Urinary bladder (tissue), 2 donors: Measurements from ENCODE around the gene PLK5. TPM values are rescaled to one million over a fixed set of nuclear protein-coding genes. Genes with fewer than 3 reads are reported as not detected.

Experiments used
- polyA plus RNA-seq: library from polyadenylated mRNA; stranded (reverse); fragments of 200-250 nt; gene quantifications from one replicate; pipeline ENCODE4 v1.2.3, GENCODE V29; 2013
- small RNA-seq: library from RNA; depleted of rRNA; stranded (forward); fragments of <200 nt; gene quantifications from one replicate; pipeline ENCODE3, GENCODE V24; 2014
- total RNA-seq: library from RNA; depleted of rRNA; stranded (reverse); fragments of >200 nt; gene quantifications from one replicate; pipeline ENCODE4 v1.2.3, GENCODE V29; 2014
- donor health status: healthy.

PLK5 gene
- total and polyA plus RNA-seq, 2 donors = 0.37 to 2.3 TPM

Small RNAs within 50 kb of the gene (small RNA-seq; reads per million reads assigned to genes)
- gene AC005943.2 (not detected), gene RN7SL477P (not detected)

Other genes with a start within 250 kb of the PLK5 start
- gene FAM174C, start 248.5 kb upstream of the PLK5 start, total RNA-seq = 4.9 TPM
- gene FAM174C, start 248.5 kb upstream of the PLK5 start, polyA plus RNA-seq = 55.9 TPM
- gene EFNA2, start 238.2 kb upstream of the PLK5 start, total RNA-seq = 0.32 TPM
- gene EFNA2, start 238.2 kb upstream of the PLK5 start, polyA plus RNA-seq = 0.09 TPM
- 26.4 TPM for gene NDUFS7, start 140.2 kb upstream of the PLK5 start, total RNA-seq
- gene NDUFS7, start 140.2 kb upstream of the PLK5 start, polyA plus RNA-seq = 173 TPM
- 10.3 TPM for gene GAMT, start 122.5 kb upstream of the PLK5 start, total RNA-seq
- gene GAMT, start 122.5 kb upstream of the PLK5 start, polyA plus RNA-seq = 18.5 TPM
- gene DAZAP1, start 116.5 kb upstream of the PLK5 start, total RNA-seq = 37.0 TPM
- 71.5 TPM for gene DAZAP1, start 116.5 kb upstream of the PLK5 start, polyA plus RNA-seq
- 507 TPM for gene RPS15, start 85.7 kb upstream of the PLK5 start, total RNA-seq
- 3,233 TPM for gene RPS15, start 85.7 kb upstream of the PLK5 start, polyA plus RNA-seq
- 1.2 TPM for gene APC2, start 74.0 kb upstream of the PLK5 start, total RNA-seq
- gene APC2, start 74.0 kb upstream of the PLK5 start, polyA plus RNA-seq = 0.66 TPM
- 15.0 TPM for gene C19orf25, start 44.9 kb upstream of the PLK5 start, total RNA-seq
- gene C19orf25, start 44.9 kb upstream of the PLK5 start, polyA plus RNA-seq = 40.5 TPM
- gene PCSK4, start 33.7 kb upstream of the PLK5 start, total RNA-seq = 1.6 TPM
- gene PCSK4, start 33.7 kb upstream of the PLK5 start, polyA plus RNA-seq = 2.7 TPM
- gene REEP6, start 32.9 kb upstream of the PLK5 start, total RNA-seq = 4.9 TPM
- gene REEP6, start 32.9 kb upstream of the PLK5 start, polyA plus RNA-seq = 11.3 TPM
- 4.1 TPM for gene ADAMTSL5, start 11.1 kb upstream of the PLK5 start, total RNA-seq
- 9.4 TPM for gene ADAMTSL5, start 11.1 kb upstream of the PLK5 start, polyA plus RNA-seq
- 24.2 TPM for gene MEX3D, start 44.2 kb downstream of the PLK5 start, total RNA-seq
- gene MEX3D, start 44.2 kb downstream of the PLK5 start, polyA plus RNA-seq = 19.1 TPM
- 32.5 TPM for gene MBD3, start 68.8 kb downstream of the PLK5 start, total RNA-seq
- 76.4 TPM for gene MBD3, start 68.8 kb downstream of the PLK5 start, polyA plus RNA-seq
- 33.3 TPM for gene UQCR11, start 81.4 kb downstream of the PLK5 start, total RNA-seq
- 144 TPM for gene UQCR11, start 81.4 kb downstream of the PLK5 start, polyA plus RNA-seq
- 27.4 TPM for gene TCF3, start 128.5 kb downstream of the PLK5 start, total RNA-seq
- gene TCF3, start 128.5 kb downstream of the PLK5 start, polyA plus RNA-seq = 50.2 TPM
- not detected for gene ONECUT3, start 229.4 kb downstream of the PLK5 start, total RNA-seq
- gene ONECUT3, start 229.4 kb downstream of the PLK5 start, polyA plus RNA-seq = not detected